Dermis blood vessel endothelial cell (primary cell): ENCODE results near the gene CCDC91. TPM values are rescaled to one million over a fixed set of nuclear protein-coding genes. Genes with fewer than 3 reads are reported as not detected.
"Not testable (repeated sequence)": the region's sequence is repeated elsewhere in the genome, so short reads cannot be mapped to it uniquely, and the experiment has no call there.

Source experiments
- DNase-seq: peaks from one replicate; pipeline ENCODE4 v3.0.0; 2010
- total RNA-seq: library from RNA; depleted of rRNA; stranded (reverse); fragments of >200 nt; gene quantifications from 2 replicates; pipeline ENCODE4 v1.2.3, GENCODE V29; 2014

Gene CCDC91
- total RNA-seq, 1 donor from 2014 or later = 8.3 TPM

DNA sequence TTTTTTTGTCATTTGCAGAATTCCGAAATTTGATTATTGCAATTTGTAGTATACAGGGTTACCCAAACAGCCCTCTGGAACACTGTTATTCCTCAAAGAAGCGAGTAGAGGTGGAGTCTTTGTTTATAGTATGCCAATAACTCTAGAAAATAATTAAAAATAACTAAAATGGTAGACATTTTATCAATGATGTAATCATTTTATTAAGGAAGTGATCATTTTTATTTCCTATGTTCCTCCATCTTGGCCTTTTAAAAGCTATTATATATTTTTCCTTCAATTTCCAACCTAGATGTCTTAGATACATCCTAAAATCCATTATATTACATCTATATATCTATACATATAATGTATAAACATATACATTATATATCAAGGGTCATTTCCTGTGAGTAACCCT is 106.0 kb downstream of the CCDC91 start:
- no peak for DNase-seq

DNA sequence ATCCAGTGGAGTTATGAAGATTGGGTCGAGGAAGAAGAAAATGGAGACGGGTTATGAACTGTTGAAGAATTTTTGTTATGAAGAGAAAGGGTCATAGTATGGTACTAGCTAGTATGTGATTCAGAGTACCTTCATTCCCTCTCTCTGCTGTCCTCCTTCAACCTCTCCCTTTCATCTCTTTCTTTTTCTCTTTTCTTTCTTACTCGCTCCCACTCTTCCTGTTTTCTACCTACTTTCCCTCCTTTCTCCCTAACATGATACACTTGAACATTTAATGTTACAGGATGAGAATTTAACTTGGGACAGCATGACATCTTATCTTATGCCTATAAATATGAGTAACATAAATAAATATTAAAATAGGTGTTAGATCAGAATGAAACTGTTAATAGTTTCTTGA is 112.9 kb downstream of the CCDC91 start:
- DNase-seq = no peak

DNA sequence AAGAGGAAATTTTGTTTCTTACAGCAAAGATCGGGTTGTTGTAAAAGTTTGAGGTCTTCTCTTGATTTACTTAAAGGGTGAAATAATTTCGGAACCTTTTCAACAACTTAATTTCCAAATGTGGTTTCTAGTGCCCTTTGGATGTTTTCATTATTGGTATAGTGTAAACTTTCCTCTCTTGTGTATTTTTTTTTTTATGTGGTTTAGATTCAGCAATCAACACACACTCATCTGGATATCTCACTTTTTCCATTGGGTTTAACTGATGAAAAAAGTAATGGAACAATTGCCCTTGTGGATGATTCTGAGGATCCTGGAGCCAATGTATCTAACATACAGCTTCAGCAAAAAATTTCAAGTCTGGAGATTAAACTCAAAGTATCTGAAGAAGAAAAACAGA is 116.3 kb downstream of the CCDC91 start:
- no peak for DNase-seq

DNA sequence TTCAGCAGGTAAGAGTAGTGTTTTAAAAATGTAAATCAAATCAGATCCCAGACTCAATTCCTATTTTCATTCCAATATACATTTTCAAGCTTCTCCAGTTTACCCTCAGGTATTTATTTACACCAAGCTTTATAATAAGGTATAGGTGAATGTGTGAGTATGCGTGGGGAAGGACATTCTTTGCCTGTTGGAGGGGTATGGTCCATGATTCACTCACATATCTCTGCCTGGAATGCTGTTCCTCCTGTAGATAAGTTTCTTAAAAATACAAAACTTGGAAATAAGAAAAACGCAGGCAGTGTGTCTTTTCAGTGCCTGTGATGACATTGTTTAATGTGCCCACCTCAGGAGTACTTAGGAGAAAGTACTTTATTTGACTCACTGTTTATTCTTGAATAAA is 118.6 kb downstream of the CCDC91 start:
- DNase-seq = no peak

DNA sequence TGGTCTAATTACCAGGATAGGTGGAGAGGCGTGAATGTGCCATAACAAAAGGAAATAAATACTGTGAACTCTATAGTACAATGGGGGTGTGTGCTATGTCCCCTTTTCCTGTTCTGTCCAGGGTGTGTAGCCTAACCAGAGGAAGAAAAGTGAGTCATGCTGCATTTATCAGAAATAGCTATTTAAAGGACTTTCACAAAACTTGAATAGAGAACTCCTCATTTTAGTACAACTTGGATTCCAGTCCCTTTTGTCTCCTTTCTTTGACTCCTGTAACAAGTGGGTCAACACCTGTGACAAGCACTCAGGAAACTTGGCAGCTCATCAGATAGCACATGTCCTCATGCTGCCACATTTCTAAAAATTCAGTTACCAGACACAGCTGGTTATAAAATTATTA is 123.4 kb downstream of the CCDC91 start:
- peak; percentile 66 for DNase-seq

DNA sequence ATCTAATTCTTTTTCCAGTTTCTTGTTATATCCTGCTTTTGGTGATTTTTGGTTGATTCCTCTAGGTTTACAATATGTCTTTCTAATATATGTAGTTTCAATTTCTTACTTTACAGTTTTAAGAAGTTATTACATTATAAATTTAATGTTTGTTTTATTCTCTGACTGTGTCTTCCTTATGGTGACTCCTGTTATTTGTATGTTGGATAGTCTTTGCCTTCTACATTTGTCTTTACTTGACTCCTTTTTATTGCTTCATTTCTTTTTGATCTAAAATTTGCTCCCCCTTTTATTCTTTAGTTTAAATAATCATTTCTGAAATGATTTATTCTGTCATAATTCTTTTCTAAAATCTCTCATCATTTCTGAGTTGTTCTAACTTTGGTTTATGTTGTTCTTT is 125.8 kb downstream of the CCDC91 start:
- DNase-seq = no peak

DNA sequence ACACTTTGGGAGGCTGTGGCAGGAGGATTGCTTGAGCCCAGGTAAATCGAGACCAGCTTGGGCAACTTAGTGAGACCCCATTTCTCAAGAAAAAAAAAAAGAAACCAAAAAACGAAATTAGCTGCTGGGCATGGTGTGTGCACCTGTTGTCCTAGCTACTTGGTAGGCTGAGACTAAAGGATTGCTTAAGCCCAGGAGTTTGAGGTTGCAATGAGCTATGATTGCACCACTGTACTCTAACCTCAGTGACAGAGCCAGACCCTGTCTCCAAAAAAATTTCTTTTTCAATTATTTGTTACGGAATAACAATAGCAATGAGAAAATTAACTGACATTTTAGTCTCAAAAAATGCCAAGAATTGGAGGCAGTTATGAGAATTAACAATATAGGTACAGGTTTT is 128.0 kb downstream of the CCDC91 start:
- DNase-seq = no peak

DNA sequence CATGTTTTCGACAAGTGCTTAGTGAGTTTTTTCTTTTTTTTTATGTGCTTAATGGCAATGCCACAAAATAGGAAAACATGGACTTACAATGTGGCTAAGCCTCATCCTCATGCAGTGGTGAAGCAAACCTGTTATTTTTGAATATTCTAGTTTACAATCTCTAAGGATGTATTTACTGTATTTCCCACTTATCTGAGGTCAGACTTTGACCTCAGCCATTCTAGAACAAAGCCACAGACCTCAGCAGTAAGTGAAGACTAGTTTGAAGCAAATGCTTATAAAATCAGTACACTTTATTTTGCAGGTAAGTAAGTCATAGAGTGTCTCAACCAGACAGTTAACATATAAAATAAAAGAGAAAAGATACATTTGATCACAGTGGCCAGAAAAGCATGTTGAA is 130.1 kb downstream of the CCDC91 start:
- no peak for DNase-seq

DNA sequence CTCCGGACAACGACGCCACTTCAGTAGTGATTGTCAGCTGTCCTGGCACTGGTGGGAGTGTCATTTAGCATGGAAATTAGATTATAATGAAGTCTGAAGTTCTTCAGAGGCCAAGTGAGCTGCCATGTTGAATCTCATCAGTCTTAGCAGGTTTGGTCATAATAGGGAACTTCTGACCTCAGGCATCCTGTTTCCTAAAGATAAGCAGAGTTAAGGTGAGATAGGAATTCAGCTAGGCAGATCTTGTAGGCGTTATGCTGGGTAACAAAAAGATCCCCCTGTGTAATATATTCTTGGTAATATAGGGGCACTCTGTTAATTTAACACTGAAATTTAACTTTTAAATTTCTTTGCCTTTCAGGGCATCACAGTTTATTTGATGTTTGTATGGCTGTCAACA is 137.5 kb downstream of the CCDC91 start:
- no peak for DNase-seq

DNA sequence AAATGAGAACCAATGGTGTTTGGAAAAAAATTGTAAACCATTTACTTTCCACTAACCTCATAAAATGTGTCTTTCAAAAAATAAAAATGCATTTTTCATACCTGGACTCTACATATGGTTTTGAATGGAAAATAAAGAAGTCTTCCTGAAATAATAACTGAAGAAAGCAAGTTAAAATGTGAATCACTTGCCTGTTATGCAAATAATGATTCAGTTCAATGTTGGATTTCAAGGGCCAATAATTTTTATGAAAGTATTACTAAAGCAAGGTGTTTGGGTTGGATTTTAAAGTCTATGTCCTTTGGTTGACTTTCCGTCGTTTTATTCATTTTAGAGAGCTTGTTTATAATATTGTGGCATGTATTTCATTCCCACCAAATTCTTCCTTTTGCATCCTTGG is 138.7 kb downstream of the CCDC91 start:
- DNase-seq = no peak

DNA sequence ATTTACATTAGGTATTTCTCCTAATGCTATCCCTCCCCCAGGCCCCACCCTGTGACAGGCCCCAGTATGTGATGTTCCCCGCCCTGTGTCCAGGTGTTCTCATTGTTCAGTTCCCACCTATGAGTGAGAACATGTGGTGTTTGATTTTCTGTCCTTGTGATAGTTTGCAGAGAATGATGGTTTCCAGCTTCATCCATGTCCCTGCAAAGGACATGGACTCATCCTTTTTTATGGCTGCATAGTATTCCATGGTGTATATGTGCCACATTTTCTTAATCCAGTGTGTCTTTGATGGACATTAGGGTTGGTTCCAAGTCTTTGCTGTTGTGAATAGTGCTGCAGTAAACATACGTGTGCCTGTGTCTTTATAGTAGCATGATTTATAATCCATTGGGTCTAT is 139.5 kb downstream of the CCDC91 start:
- DNase-seq = not testable (repeated sequence)

DNA sequence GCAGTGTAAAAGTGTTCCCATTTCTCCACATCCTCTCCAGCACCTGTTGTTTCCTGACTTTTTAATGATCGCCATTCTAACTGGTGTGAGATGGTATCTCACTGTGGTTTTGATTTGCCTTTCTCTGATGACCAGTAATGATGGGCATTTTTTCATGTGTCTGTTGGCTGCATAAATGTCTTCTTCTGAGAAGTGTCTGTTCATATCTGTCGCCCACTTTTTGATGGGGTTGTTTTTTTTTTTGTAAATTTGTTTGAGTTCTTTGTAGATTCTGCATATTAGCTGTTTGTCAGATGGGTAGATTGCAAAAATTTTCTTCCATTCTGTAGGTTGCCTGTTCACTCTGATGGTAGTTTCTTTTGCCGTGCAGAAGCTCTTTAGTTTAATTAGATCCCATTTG is 140.0 kb downstream of the CCDC91 start:
- not testable (repeated sequence) for DNase-seq

DNA sequence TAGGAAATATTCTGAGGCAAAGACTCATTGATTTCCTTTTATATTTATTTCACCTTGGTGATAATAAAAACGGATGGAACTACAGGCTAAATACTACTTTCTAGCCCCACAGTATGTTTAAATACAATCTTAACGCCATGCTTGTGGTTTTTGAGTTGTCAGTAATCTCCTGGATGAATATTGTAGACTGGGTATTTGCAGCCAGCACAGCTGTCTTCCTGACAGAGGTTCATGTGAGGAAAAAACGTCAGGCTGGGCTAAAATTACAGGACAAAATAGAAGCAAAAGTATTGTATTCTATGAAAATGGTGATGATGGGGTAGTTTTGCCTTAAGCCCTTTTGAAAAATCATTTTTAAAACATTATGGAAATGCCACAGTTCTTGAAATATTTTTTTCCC is 140.9 kb downstream of the CCDC91 start:
- DNase-seq = no peak

DNA sequence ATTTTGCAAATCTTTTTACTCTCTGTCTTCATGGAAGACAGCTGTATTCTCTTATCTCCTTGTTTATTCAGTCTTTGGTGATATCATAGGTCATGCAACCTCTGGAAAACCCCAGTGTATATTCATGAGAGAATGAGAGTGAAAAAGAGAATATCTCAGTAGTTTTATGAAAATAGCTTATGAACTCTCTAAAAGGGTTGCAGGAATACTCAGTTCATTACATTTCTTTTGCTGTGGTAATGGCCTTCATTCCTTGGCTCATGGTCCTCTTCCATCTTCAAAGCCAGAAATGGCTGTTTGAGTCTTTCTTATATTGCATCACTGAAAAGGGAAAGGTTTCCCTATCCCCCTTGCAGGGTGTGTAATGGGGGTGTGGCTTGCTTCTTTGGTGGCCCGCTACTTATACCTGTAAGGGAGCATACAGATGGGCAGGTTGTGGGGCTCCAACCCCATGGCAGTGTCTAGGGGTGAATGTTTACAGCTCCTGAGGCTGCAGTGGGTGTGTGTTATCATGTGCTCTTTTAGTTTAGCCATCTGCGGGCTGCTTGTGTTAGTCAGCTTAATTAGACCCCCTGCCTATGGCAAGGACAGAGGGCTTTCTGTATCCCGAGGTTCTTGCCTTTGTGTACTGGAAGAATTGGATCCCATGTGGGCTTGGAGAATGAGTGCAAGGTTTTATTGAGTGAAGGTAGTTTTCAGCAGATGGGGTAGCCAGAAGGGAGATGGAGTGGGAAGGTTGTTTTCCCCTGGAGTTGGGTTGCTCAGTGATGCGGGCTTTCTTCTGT is 150.2 kb downstream of the CCDC91 start:
- DNase-seq = no peak

DNA sequence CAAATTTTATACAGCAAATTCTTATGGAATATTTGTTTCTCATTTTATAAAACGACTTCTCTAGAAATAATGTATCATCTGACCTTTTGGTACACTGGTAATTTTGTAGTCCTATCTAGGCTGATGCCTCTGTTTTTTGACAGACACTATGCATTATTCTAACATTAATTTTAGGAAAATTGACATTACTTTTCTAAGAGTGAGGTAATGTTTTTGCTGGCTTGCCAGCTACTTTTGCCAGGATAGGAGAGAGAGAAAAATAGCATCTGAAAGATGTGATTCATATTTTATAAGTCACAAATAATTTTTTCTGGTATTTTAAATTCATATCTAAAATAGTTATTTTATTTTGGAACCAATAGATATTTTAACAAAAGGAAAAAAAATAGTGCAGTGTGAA is 153.5 kb downstream of the CCDC91 start:
- no peak for DNase-seq

DNA sequence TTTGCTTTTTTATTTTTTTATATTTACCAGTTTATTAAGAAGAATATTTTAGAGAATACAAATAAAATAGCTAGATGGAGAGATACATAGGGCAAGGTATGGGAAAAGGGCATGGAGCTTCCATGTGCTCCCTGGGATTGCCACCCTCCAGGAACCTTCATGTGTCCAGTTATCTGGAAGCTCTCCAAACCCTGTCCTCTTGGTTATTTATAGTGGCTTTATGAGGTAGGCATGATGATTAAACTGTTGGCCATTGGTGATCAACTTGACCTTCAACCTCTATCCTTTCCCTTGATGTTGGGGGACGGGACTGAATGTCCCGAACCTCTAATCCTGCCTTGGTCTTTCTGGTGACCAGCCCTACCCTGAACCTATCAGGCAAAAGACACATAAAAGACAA is 156.3 kb downstream of the CCDC91 start:
- DNase-seq = no peak

DNA sequence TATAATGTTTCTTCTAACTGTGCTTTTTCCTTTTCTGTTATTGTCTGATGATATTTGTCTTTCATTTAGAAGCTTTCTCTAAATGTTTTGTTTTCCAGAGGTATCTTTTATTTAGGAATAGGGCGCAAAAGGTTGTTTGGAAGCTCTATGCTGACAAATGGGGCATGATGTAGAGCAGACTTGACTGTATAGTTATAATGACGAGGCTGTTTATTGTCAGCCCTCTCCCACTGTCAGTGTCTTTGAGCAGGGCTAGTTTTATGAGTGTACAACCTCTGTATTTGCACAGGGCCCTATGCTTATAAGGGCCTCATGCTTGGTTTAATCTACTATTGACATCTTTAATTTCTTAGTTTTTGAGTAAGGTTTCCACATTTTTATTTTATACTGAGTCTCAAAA is 158.9 kb downstream of the CCDC91 start:
- no peak for DNase-seq

DNA sequence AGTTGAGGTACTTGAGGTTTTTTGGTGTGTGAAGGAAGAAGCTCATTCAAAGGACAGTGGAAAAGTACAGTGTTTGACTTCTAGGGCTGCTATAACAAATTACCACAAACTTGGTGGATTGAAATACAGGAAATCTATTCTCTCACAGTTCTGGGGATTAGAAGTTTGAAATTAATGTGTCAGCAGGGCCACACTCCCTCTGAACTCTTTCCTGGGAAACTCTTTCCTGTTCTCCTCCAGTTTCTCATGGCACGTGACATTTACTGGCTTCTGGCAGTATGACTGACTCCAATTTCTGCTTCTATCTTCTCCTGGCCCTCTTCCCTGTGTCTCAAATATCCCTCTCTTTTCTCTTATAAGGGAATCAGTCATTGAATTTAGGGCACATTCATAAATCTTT is 160.2 kb downstream of the CCDC91 start:
- no peak for DNase-seq

DNA sequence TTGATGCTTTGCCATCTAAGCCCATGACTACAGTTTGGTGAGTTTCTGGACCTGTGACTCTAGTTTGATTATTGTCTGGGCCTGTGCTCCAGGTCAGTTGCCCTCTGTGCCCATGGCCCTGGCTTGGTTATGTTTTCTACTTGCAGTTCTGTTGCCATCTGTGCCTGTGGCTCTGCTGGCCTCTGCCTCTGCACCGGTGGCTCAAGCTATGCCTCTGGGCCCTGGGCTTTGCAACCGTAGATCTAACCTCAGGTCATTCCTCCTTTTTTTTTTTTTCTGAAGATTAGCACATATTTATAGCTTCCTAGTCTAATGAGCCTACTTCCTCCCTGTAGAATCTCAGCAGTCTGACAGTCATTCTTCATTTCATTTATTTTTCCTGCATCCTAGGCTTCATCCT is 161.2 kb downstream of the CCDC91 start:
- no peak for DNase-seq

DNA sequence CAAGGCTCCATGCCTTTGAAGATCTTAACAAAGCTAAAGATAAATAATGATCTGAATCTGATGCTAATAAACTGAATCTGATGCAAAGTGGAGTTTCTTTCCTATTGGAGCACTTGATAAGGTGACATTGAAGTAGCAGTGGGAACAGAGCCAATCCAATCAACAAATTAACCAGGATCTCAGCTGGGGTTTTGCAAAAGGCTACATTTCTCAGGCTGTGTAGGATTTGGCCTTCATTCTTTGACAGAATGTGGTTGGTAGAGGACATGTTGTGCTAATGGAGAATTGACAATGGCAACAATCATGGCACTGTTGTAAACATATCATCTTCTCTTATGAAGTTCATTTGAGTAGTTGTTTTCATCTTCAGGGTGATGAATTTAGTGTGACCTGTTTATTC is 164.9 kb downstream of the CCDC91 start:
- DNase-seq = no peak

DNA sequence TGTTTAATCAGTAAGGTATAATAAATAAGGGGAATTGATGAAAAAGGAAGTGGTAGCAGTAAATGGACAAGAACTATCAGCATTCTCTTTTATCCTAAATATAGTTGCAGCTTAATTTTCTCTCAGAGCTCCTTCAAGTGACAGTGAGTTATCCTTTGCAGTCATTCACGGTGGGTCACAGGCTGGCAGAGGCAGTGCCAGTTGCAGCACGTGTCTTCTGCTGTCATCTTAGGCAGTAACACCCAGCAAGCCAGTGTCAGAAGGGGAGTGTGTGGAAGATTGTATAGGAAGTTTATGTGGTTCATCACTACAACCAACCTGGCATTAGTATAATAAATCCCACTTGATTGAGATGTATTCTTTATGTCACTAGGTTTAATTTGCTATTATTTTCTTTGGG is 170.0 kb downstream of the CCDC91 start:
- DNase-seq = no peak

DNA sequence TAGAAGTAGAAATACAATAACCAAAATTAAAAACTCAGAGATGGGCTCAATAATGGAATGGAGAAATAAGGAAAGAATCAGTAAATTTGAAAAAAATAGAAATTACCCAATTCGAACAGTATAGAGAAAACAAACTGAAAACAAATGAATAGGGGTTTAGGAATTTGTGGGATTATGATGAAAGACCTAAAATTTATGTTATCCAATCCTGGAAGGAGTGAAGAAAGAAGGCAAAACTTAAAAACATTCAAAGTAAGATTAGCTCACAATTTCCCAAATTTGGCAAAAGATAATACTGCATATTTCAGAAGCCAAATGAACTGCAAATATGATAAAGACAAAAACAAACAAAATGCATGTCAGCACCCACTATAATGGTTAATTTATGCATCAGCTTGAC is 177.1 kb downstream of the CCDC91 start:
- DNase-seq = no peak

DNA sequence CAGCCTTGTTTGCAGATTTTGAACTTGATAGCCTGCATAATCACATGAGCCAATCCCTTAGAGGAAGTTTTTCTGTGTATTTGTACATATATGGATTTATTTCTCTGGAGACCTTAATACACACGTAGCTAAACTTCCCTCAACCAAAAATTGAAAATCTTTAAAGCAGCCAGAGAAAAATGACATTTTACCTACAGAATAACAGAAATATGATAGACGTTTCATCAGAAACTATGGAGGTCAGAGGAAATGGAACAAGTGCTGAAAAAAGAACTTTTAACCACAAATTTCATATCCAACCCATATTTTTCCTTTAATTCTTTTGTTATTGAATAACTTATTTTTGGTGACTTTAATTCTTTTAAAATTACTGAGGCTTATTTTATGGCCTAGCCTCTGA is 177.7 kb downstream of the CCDC91 start:
- no peak for DNase-seq

DNA sequence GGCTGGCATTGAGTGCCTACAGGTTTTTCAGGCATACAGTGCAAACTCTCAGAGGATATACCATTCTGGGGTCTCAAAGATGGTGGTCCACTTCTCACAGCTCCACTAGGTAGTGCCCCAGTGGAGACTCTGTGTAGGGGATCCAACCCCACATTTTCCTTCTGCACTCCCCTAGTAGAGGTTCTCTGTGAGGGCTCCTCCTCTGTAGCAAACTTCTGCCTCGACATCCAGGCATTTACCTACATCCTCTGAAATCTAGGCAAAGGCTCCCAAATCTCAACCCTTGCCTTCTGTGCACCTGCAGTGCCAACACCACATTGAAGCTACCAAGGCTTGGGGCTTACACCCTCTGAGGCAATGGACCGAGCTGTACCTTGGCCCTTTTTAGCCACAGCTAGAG is 179.2 kb downstream of the CCDC91 start:
- no peak for DNase-seq

DNA sequence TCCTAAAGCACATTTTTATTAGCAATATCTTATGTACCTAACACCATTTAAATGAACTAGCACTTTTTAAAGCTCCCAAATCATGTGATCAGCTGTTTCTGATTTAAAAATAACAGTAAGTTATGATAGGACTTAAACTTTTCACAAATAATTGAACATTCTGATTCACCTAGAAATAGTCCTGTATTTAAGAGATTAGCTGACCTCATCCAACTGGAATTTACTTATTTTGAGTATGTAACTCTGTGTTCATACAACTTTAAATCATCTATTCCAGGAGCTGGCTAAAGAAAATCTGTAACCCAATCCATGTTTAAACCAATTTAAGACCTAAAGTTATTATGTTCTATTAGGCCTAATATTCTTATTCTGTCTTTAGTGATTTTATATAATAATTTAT is 184.3 kb downstream of the CCDC91 start:
- DNase-seq = no peak
